SK-N-SH (cell line): ENCODE data around the gene WASF1.

ENCODE experiments used
- EZH2phosphoT487 ChIP-seq: fragments of 200-600 bp; sonication (generic); IDR thresholded peaks from 2 replicates; pipeline ENCODE4 v1.6.1; 2017; ENCODE audit warnings: low read depth, mixed run types, mild to moderate bottlenecking, antibody characterized with exemption, moderate library complexity, borderline replicate concordance
- IRF3 ChIP-seq: fragments of 150-350 bp; IDR thresholded peaks from 2 replicates; pipeline ENCODE4 v1.6.1; 2016; ENCODE audit warnings: mild to moderate bottlenecking, low read depth, low read length
- RFX5 ChIP-seq: IDR thresholded peaks from 2 replicates; pipeline ENCODE4 v1.6.1; 2012; ENCODE audit warnings: mild to moderate bottlenecking, improper control_type of control experiment, low read length
- SMC3 ChIP-seq: IDR thresholded peaks from 2 replicates; pipeline ENCODE4 v1.6.1; 2012; ENCODE audit warnings: low read depth, low read length, improper control_type of control experiment
- USF1 ChIP-seq: IDR thresholded peaks from 2 replicates; pipeline ENCODE4 v1.4.0; 2012; ENCODE audit warnings: low read depth, borderline replicate concordance

- TF ChIP-seq RFX5 (no peak), IRF3 (no peak), USF1 (no peak), SMC3 (no peak), EZH2phosphoT487 (no peak)
These were observed 19.1 kb upstream of the WASF1 start for GRCh38 chr6:110198561-110198960.
